Loucy (cell line): ENCODE data around the gene LY6G5C.

Experiments
- EZH2phosphoT487 ChIP-seq: fragments of 200-600 bp; IDR thresholded peaks from 2 replicates; pipeline ENCODE4 v1.6.1; 2018; ENCODE audit warnings: antibody characterized with exemption, mild to moderate bottlenecking, moderate library complexity, borderline replicate concordance
- TF ChIP-seq, protein P1 (sequence below): fragments of 200-600 bp; sonication (generic); conservative IDR thresholded peaks from 2 replicates; pipeline ENCODE4 v1.5.1; 2014; ENCODE audit warnings: mild to moderate bottlenecking, antibody characterized with exemption, low read length

- TF ChIP-seq, protein P1, sequence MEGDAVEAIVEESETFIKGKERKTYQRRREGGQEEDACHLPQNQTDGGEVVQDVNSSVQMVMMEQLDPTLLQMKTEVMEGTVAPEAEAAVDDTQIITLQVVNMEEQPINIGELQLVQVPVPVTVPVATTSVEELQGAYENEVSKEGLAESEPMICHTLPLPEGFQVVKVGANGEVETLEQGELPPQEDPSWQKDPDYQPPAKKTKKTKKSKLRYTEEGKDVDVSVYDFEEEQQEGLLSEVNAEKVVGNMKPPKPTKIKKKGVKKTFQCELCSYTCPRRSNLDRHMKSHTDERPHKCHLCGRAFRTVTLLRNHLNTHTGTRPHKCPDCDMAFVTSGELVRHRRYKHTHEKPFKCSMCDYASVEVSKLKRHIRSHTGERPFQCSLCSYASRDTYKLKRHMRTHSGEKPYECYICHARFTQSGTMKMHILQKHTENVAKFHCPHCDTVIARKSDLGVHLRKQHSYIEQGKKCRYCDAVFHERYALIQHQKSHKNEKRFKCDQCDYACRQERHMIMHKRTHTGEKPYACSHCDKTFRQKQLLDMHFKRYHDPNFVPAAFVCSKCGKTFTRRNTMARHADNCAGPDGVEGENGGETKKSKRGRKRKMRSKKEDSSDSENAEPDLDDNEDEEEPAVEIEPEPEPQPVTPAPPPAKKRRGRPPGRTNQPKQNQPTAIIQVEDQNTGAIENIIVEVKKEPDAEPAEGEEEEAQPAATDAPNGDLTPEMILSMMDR = no peak
- TF ChIP-seq EZH2phosphoT487 = no peak
Observed at GRCh38 chr6:31725502-31726350, 44.9 kb upstream of the LY6G5C start.
